ENCODE data around the gene TMEM51. TPM values are rescaled to one million over a fixed set of nuclear protein-coding genes. Genes with fewer than 3 reads are reported as not detected.

Gene TMEM51
- total RNA-seq, 4 donors from 2014 or later, result 17.7 to 32.9 (median 22.9) TPM

DNA sequence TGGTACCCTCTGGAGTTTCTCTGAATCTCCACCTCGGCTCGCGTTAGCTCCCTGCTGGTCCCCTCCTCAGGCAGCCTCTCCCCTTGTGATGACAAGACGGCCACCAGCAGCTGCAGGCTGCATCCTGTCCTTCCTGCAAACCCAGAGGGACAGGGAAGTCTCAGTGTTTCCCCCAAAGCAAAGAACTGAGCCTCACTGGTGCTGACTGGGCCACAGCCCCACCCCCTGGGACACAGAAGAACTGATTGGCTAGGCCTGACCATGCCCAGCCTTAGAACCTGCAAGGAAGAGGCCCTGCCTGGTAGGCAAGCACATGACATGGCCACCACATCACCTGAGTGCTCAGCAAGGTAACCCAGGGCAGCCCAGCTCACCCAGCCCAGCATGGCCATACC is 34.6 kb downstream of the TMEM51 start:
- H3K9me3 ChIP-seq, result no peaks in the 10 kb centered on the region
- DNase-seq, result no peak
- 63% methylated on average over 4 of the region's 4 CpGs; no CpG with 5 or more reads in 1 of the 2 donors for WGBS, 2 donors (ENCODE audit: low coverage in 1 of 2)
- H3K36me3 ChIP-seq, result no peaks in the 10 kb centered on the region
- H3K4me3 ChIP-seq, result no peak overlapping the region
- peak overlapping the region; percentile 39 to 69 (median 64) for H3K27ac ChIP-seq
- H3K4me1 ChIP-seq, result peaks cover 20 to 56% (median 34%) of the 10 kb centered on the region in 4 donors
- TF ChIP-seq, protein P1, sequence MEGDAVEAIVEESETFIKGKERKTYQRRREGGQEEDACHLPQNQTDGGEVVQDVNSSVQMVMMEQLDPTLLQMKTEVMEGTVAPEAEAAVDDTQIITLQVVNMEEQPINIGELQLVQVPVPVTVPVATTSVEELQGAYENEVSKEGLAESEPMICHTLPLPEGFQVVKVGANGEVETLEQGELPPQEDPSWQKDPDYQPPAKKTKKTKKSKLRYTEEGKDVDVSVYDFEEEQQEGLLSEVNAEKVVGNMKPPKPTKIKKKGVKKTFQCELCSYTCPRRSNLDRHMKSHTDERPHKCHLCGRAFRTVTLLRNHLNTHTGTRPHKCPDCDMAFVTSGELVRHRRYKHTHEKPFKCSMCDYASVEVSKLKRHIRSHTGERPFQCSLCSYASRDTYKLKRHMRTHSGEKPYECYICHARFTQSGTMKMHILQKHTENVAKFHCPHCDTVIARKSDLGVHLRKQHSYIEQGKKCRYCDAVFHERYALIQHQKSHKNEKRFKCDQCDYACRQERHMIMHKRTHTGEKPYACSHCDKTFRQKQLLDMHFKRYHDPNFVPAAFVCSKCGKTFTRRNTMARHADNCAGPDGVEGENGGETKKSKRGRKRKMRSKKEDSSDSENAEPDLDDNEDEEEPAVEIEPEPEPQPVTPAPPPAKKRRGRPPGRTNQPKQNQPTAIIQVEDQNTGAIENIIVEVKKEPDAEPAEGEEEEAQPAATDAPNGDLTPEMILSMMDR (IDR thresholded peaks at IDR 0.05), result no peak
- TF ChIP-seq POLR2AphosphoS5 (IDR thresholded peaks at IDR 0.05), result no peak
- intact Hi-C loops (cut with DNase I; ENCODE audit: low total_unique reads), result no loop called here
- in situ Hi-C loops (cut with MboI; ENCODE audit: low pct_ligation_motif_present in 1 of 4, low pct_unique_long_range_greater_than_20kb in 1 of 4, low sequenced_read_pairs in 3 of 4), result no loop called here
- H3K27me3 ChIP-seq, result no peaks in the 10 kb centered on the region

DNA sequence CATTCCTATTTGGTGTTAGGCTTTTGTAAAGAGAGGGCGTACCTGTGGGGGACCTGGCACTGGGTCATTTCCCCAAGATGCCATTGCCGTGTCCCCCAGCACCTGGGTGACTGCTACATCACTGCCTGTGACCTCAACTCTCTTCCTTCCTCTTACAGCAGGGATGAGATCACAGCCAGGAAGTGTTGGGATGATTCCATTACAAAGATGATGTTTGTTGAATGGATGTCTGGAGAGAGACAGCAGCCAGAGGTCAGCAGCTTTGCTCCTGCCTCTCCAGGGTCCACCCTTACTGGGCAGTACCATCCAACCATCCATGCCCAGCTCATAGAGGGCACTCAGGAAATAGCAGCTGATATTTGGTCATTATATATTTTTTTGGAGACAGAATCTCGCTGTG is 35.1 kb downstream of the TMEM51 start:
- intact Hi-C loops (cut with DNase I; ENCODE audit: low total_unique reads) (no loop called here), in situ Hi-C loops (cut with MboI; ENCODE audit: low pct_ligation_motif_present in 1 of 4, low pct_unique_long_range_greater_than_20kb in 1 of 4, low sequenced_read_pairs in 3 of 4) (no loop called here)
- TF ChIP-seq POLR2AphosphoS5 (IDR thresholded peaks at IDR 0.05) (no peak), POLR2A (IDR thresholded peaks at IDR 0.05) (no peak)
- Histone ChIP-seq H3K4me1 (peaks cover 20 to 56% (median 34%) of the 10 kb centered on the region in 4 donors), H3K27ac (peak overlapping the region; percentile 60 to 69 (median 69)), H3K9me3 (no peaks in the 10 kb centered on the region), H3K4me3 (no peak overlapping the region), H3K36me3 (no peaks in the 10 kb centered on the region), H3K27me3 (no peaks in the 10 kb centered on the region)
- no peak for DNase-seq
- 81 to 83% methylated on average over 3 of the region's 3 CpGs for WGBS, 2 donors (ENCODE audit: low coverage in 1 of 2)

DNA sequence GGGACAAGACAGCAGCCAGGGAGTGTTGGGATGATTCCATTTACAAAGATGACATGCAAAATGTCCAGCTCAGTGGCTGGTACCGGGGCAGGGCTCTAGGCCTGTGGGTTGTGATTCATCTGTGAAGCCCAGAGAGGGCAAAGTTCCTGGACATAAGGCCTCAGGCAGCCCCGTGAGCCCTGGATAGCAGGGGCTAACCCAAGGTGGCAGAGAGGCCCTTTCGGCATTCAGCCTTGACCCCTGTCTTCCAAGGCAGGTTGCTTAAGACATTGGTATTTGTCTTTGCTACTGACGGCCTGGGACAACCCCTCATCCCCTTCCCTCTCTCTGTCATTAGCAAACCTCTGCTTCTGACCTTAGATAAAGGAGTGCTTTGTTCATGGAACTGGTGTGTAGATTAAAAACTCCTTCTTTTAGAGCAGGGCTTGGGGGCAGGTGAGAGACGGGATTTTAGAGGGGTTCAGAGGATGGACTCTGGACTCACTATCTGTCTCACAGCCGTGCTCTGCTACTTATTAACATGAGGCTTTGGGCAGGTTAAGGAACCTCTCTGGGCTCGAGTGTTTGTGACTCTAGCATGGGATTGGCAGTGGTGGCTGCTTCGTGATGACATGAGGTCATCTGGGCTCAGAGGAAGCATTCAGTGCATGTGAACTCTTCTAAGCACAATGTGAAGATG is 36.3 kb downstream of the TMEM51 start:
- H3K36me3 ChIP-seq, result no peaks in the 10 kb centered on the region
- in situ Hi-C loops (cut with MboI; ENCODE audit: low pct_ligation_motif_present in 1 of 4, low pct_unique_long_range_greater_than_20kb in 1 of 4, low sequenced_read_pairs in 3 of 4), result no loop called here
- H3K4me1 ChIP-seq, result peaks cover 20 to 51% (median 34%) of the 10 kb centered on the region in 4 donors
- no peaks in the 10 kb centered on the region for H3K27me3 ChIP-seq
- TF ChIP-seq POLR2A (IDR thresholded peaks at IDR 0.05) (no peak), EP300 (IDR thresholded peaks at IDR 0.05; ENCODE audit: low read depth) (no peak)
- 42% methylated on average over 8 of the region's 8 CpGs; no CpG with 5 or more reads in 1 of the 2 donors for WGBS, 2 donors (ENCODE audit: low coverage in 1 of 2)
- H3K4me3 ChIP-seq, result no peak overlapping the region
- intact Hi-C loops (cut with DNase I; ENCODE audit: low total_unique reads), result no loop called here
- no peaks in the 10 kb centered on the region for H3K9me3 ChIP-seq
- H3K27ac ChIP-seq, result peak overlapping the region; percentile 23 to 69 (median 64)
- no peak for DNase-seq

DNA sequence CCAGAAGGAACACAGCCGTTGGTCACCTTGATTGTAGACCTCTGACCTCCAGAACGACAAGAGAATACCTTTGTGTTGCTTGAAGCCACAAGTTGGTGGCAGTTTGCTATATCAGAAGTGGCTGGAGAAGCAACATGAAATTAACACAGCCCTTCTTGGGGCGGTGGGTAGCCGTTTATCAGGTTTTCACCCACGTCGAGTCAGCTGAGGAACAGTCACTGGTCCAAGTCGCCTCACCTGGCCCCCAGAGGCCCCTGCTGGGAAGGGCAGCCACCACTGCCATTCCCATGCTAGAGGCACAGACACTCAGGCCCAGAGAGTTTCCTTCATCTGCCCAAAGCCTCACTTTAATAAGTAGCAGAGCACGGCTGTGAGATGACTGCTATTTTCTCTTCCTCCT is 37.7 kb downstream of the TMEM51 start:
- Histone ChIP-seq H3K27ac (peak overlapping the region in 2 of 4 donors; percentile 18 to 69), H3K4me3 (no peak overlapping the region), H3K27me3 (no peaks in the 10 kb centered on the region), H3K4me1 (peaks cover 20 to 50% (median 37%) of the 10 kb centered on the region in 4 donors), H3K9me3 (no peaks in the 10 kb centered on the region), H3K36me3 (no peaks in the 10 kb centered on the region)
- TF ChIP-seq POLR2AphosphoS5 (IDR thresholded peaks at IDR 0.05), result no peak
- TF ChIP-seq, protein P1 (IDR thresholded peaks at IDR 0.05), result no peak
- no peak for TF ChIP-seq POLR2A (IDR thresholded peaks at IDR 0.05)
- TF ChIP-seq EP300 (IDR thresholded peaks at IDR 0.05; ENCODE audit: low read depth), result no peak
- in situ Hi-C loops (cut with MboI; ENCODE audit: low pct_ligation_motif_present in 1 of 4, low pct_unique_long_range_greater_than_20kb in 1 of 4, low sequenced_read_pairs in 3 of 4) (no loop called here), intact Hi-C loops (cut with DNase I; ENCODE audit: low total_unique reads) (no loop called here)
- no peak for DNase-seq
- 68 to 75% methylated on average over 3 to 8 of the region's 8 CpGs for WGBS, 2 donors (ENCODE audit: low coverage in 1 of 2)

DNA sequence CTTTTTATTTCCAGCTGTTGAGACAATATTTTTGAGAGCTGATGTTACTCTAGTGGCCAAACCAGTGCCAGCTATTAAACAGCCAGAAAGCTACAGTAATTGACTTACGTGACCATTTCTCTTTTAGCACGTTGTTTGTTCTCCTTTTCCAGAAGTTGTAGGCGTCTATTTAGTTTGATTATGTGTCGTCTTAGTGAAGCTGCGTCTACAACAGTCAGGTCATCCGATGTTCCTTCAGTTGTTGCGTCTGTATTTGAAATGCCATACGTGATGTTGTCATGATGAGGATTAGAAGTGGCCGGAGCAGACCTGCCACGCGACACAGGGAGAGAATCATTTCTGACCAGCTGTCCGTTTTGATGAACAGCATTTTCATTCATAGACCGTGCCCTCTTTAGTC is 38.2 kb downstream of the TMEM51 start:
- no peaks in the 10 kb centered on the region for H3K27me3 ChIP-seq
- TF ChIP-seq POLR2A (IDR thresholded peaks at IDR 0.05) (no peak), EP300 (IDR thresholded peaks at IDR 0.05; ENCODE audit: low read depth) (no peak), POLR2AphosphoS5 (IDR thresholded peaks at IDR 0.05) (no peak)
- TF ChIP-seq, protein P1 (IDR thresholded peaks at IDR 0.05), result no peak
- no peaks in the 10 kb centered on the region for H3K36me3 ChIP-seq
- H3K4me3 ChIP-seq, result no peak overlapping the region
- no peak for DNase-seq
- peaks cover 22 to 51% (median 39%) of the 10 kb centered on the region in 4 donors for H3K4me1 ChIP-seq
- H3K9me3 ChIP-seq, result no peaks in the 10 kb centered on the region
- 70 to 76% methylated on average over 8 to 13 of the region's 13 CpGs for WGBS, 2 donors (ENCODE audit: low coverage in 1 of 2)
- H3K27ac ChIP-seq, result no peak overlapping the region
- in situ Hi-C loops (cut with MboI; ENCODE audit: low pct_ligation_motif_present in 1 of 4, low pct_unique_long_range_greater_than_20kb in 1 of 4, low sequenced_read_pairs in 3 of 4) (no loop called here), intact Hi-C loops (cut with DNase I; ENCODE audit: low total_unique reads) (no loop called here)

Measured in transverse colon (tissue), 4 donors.